Panc1 (cell line): ENCODE data around the gene MLANA.

Experiments used
- POLR2AphosphoS5 ChIP-seq: IDR thresholded peaks from 2 replicates; pipeline ENCODE4 v1.6.1; 2012; ENCODE audit warnings: mild to moderate bottlenecking, low read depth, low read length, moderate library complexity
- TCF7L2 ChIP-seq: IDR thresholded peaks from 2 replicates; pipeline ENCODE4 v1.6.1; 2011; ENCODE audit warnings: mild to moderate bottlenecking, low read depth, low read length, inconsistent platforms
- TF ChIP-seq, protein P1 (sequence below): fragments of 450-650 bp; IDR thresholded peaks from 2 replicates; pipeline ENCODE4 v1.5.1; 2017; ENCODE audit warnings: mild to moderate bottlenecking
- TF ChIP-seq, protein P2 (sequence below), 2 experiments: IDR thresholded peaks; 2 replicates each; pipeline ENCODE4 v1.6.1; 2011 to 2012; ENCODE audit warnings: low read depth in 2 of 2, control low read depth in 1 of 2, low read length in 1 of 2, mild to moderate bottlenecking in 1 of 2, moderate library complexity in 1 of 2; ENCODE audit not compliant: insufficient read depth in 1 of 2

GRCh38 chr9:5884191-5884590 lies 6.5 kb upstream of the MLANA start:
- TF ChIP-seq, protein P1, sequence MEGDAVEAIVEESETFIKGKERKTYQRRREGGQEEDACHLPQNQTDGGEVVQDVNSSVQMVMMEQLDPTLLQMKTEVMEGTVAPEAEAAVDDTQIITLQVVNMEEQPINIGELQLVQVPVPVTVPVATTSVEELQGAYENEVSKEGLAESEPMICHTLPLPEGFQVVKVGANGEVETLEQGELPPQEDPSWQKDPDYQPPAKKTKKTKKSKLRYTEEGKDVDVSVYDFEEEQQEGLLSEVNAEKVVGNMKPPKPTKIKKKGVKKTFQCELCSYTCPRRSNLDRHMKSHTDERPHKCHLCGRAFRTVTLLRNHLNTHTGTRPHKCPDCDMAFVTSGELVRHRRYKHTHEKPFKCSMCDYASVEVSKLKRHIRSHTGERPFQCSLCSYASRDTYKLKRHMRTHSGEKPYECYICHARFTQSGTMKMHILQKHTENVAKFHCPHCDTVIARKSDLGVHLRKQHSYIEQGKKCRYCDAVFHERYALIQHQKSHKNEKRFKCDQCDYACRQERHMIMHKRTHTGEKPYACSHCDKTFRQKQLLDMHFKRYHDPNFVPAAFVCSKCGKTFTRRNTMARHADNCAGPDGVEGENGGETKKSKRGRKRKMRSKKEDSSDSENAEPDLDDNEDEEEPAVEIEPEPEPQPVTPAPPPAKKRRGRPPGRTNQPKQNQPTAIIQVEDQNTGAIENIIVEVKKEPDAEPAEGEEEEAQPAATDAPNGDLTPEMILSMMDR, result no peak
- TF ChIP-seq TCF7L2, result no peak
- TF ChIP-seq POLR2AphosphoS5, result no peak
- TF ChIP-seq, protein P2, sequence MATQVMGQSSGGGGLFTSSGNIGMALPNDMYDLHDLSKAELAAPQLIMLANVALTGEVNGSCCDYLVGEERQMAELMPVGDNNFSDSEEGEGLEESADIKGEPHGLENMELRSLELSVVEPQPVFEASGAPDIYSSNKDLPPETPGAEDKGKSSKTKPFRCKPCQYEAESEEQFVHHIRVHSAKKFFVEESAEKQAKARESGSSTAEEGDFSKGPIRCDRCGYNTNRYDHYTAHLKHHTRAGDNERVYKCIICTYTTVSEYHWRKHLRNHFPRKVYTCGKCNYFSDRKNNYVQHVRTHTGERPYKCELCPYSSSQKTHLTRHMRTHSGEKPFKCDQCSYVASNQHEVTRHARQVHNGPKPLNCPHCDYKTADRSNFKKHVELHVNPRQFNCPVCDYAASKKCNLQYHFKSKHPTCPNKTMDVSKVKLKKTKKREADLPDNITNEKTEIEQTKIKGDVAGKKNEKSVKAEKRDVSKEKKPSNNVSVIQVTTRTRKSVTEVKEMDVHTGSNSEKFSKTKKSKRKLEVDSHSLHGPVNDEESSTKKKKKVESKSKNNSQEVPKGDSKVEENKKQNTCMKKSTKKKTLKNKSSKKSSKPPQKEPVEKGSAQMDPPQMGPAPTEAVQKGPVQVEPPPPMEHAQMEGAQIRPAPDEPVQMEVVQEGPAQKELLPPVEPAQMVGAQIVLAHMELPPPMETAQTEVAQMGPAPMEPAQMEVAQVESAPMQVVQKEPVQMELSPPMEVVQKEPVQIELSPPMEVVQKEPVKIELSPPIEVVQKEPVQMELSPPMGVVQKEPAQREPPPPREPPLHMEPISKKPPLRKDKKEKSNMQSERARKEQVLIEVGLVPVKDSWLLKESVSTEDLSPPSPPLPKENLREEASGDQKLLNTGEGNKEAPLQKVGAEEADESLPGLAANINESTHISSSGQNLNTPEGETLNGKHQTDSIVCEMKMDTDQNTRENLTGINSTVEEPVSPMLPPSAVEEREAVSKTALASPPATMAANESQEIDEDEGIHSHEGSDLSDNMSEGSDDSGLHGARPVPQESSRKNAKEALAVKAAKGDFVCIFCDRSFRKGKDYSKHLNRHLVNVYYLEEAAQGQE (IDR thresholded peaks at IDR 0.05; ENCODE audit: insufficient read depth in 1 of 2, low read depth in 2 of 2, low read length in 1 of 2), result no peak
